Measurements from ENCODE around the gene PDCD6IP.

- no peak for TF ChIP-seq CTCF (conservative IDR thresholded peaks at IDR 0.05)
- no peak for TF ChIP-seq ZFX (IDR thresholded peaks at IDR 0.05)
Observed at GRCh38 chr3:33881156-33882064, 83.0 kb downstream of the PDCD6IP start.
